Measurements from ENCODE around the gene ERC1. TPM values are rescaled to one million over a fixed set of nuclear protein-coding genes. Genes with fewer than 3 reads are reported as not detected.

ERC1 gene
- total and polyA plus RNA-seq, 2 of the 4 experiments (the other 2 are of a cell fraction): 11.6 to 25.6 TPM

DNA sequence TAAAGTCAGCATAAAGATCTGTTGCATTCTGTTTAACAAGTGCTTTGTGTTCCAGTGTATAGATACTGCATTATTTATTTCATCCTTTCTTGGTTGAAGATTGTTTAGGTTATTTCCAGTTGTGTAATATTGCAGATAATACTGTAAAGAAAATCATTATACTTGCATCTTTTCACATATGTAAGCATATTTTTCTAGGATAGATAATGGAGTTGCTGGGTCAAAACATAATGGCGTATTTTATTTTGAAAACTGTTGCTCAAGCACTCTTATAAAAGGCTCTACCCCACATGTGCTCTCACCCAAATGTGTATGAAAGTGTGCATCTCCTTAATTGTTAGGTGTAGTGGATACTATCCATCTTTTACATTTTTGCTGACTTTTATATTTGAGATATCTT lies 329.0 kb downstream of the ERC1 start:
- POLR2A ChIA-PET (ENCODE audit: unreplicated experiment): no interaction called here

More for the DNA sequence above, 329.0 kb downstream of the ERC1 start:
- Histone ChIP-seq H3K18ac (ENCODE audit: low read depth, low read length) (no peak overlapping the region), H2BK20ac (ENCODE audit: low read depth, low read length) (no peak overlapping the region), H3K4me2 (ENCODE audit: low read depth, low read length) (no peak overlapping the region), H3K9me3 (ENCODE audit: control insufficient read depth, insufficient read depth, low read length) (no peaks in the 10 kb centered on the region), H3K14ac (replicated peaks; ENCODE audit: low read depth, low read length) (no peak overlapping the region), H2AFZ (replicated peaks; ENCODE audit: low read length, poor library complexity) (no peak overlapping the region), H3K4ac (ENCODE audit: low read depth, low read length) (no peak overlapping the region), H4K20me1 (ENCODE audit: insufficient read depth, low read length) (no peaks in the 10 kb centered on the region), H3K27ac (ENCODE audit: insufficient read depth, low read length) (no peak overlapping the region), H2BK15ac (ENCODE audit: low read depth, low read length) (no peak overlapping the region), H3K4me1 (ENCODE audit: control insufficient read depth, insufficient read depth, low read length) (peaks cover 5% of the 10 kb centered on the region), H3K23ac (ENCODE audit: low read depth, low read length) (no peak overlapping the region), H4K8ac (ENCODE audit: low read depth in 2 of 2, low read length in 2 of 2) (no peak overlapping the region), H4K5ac (ENCODE audit: low read depth, low read length) (no peak overlapping the region), H3K27me3 (ENCODE audit: control insufficient read depth, insufficient read depth, low read length) (no peaks in the 10 kb centered on the region), H2BK5ac (ENCODE audit: low read depth, low read length, poor library complexity, severe bottlenecking) (no peak overlapping the region), H3K9ac (ENCODE audit: low read depth, low read length) (no peak overlapping the region), H2AK9ac (replicated peaks; ENCODE audit: low read depth, low read length, poor library complexity) (no peak overlapping the region), H3K36me3 (ENCODE audit: control insufficient read depth, insufficient read depth, low read length) (no peaks in the 10 kb centered on the region), H4K91ac (ENCODE audit: insufficient read depth, low read depth, low read length) (no peak overlapping the region), H3K9me1 (ENCODE audit: insufficient read depth, low read length) (no peaks in the 10 kb centered on the region), H3K56ac (ENCODE audit: extremely low read depth, insufficient read depth, low read length) (no peak overlapping the region), H2AK5ac (ENCODE audit: low read depth, low read length) (no peak overlapping the region), H3K4me3 (ENCODE audit: insufficient read depth, low read depth, low read length) (no peak overlapping the region), H2BK120ac (ENCODE audit: low read depth, low read length) (no peak overlapping the region), H3K79me1 (ENCODE audit: low read depth in 1 of 2, low read length in 2 of 2) (peaks cover 0 to 4% of the 10 kb centered on the region in 2 experiments; a peak in 3 of 4 replicates)
- no TSS peak for BruUV-seq (replicated peaks)
- WGBS, 2 experiments (ENCODE audit: extremely low coverage in 2 of 2, insufficient read length in 1 of 2): no CpG with 5 or more reads among the region's 1 CpG
- intact Hi-C loops (cut with micrococcal nuclease): no loop called here
- ATAC-seq (ENCODE audit: low read depth) (no peak), DNase-seq (no peak)
- TF ChIP-seq MXI1 (IDR thresholded peaks at IDR 0.05; ENCODE audit: borderline replicate concordance, low read depth, low read length): no peak
- peak; percentile 36 for TF ChIP-seq MAFK (IDR thresholded peaks at IDR 0.05; ENCODE audit: low read depth, low read length)
- TF ChIP-seq RAD21 (IDR thresholded peaks at IDR 0.05; ENCODE audit: low read length): no peak
- no peak for TF ChIP-seq NFE2L2 (IDR thresholded peaks at IDR 0.05; ENCODE audit: low read depth, low read length)
- TF ChIP-seq USF2 (IDR thresholded peaks at IDR 0.05; ENCODE audit: low read depth, low read length): no peak
- TF ChIP-seq CHD1 (IDR thresholded peaks at IDR 0.05; ENCODE audit: low read depth, low read length): no peak
- no peak for TF ChIP-seq SMC3 (IDR thresholded peaks at IDR 0.05; ENCODE audit: low read depth, low read length)
- in situ Hi-C loops (cut with MboI; ENCODE audit: low sequenced_read_pairs): no loop called here
- CTCF ChIA-PET: no interaction called here
- dilution Hi-C loops (cut with HindIII; ENCODE audit: low sequenced_read_pairs, unreplicated experiment): no loop called here
